ENCODE data around the gene UBE2E2.

Gene UBE2E2

GRCh38 chr3:23217872-23218554 lies 14.9 kb downstream of the UBE2E2 start:
- DNase-seq (ENCODE audit: low read depth), result peak; percentile 24
- TF ChIP-seq CTCF (conservative IDR thresholded peaks at IDR 0.05; ENCODE audit: control insufficient read depth, insufficient read depth, low read depth, low read length), result no peak
- no peak overlapping the region for H3K4me3 ChIP-seq (ENCODE audit: control insufficient read depth, low read depth, low read length)

DNA sequence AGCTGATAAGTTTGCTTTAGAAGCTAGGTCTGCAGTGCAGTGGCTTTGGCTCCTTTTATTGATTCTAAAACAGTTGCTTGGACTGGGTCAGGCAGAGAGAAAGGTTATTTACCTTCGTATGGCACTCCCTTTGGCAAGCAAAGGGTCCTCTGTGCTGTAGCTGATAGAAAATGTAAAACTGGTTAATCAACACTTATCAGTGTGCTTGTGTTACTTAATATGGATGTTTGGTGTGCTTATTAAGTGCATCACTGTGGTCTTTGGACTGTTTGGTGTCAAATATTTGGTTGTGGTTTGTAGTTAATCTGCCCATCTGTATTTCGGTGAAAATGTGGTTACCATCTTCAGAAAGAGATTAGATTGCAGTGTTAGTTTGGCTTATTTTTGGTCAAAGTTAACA lies 16.0 kb downstream of the UBE2E2 start:
- no peak for DNase-seq (ENCODE audit: low read depth)

GRCh38 chr3:23219552-23219951 lies 16.4 kb downstream of the UBE2E2 start:
- TF ChIP-seq CTCF (conservative IDR thresholded peaks at IDR 0.05; ENCODE audit: control insufficient read depth, insufficient read depth, low read depth, low read length), result no peak
- no peak for DNase-seq (ENCODE audit: low read depth)
- H3K4me3 ChIP-seq (ENCODE audit: control insufficient read depth, low read depth, low read length), result no peak overlapping the region

More for the DNA sequence above, 16.0 kb downstream of the UBE2E2 start:
- TF ChIP-seq CTCF (conservative IDR thresholded peaks at IDR 0.05; ENCODE audit: control insufficient read depth, insufficient read depth, low read depth, low read length), result no peak
- no peak overlapping the region for H3K4me3 ChIP-seq (ENCODE audit: control insufficient read depth, low read depth, low read length)

GRCh38 chr3:23221136-23221535 lies 18.0 kb downstream of the UBE2E2 start:
- TF ChIP-seq CTCF (conservative IDR thresholded peaks at IDR 0.05; ENCODE audit: control insufficient read depth, insufficient read depth, low read depth, low read length), result no peak
- H3K4me3 ChIP-seq (ENCODE audit: control insufficient read depth, low read depth, low read length), result no peak overlapping the region
- DNase-seq (ENCODE audit: low read depth), result no peak

- no peak for DNase-seq (ENCODE audit: low read depth)
- TF ChIP-seq CTCF (conservative IDR thresholded peaks at IDR 0.05; ENCODE audit: control insufficient read depth, insufficient read depth, low read depth, low read length), result no peak
- H3K4me3 ChIP-seq (ENCODE audit: control insufficient read depth, low read depth, low read length), result no peak overlapping the region
Measured at GRCh38 chr3:23232016-23232415, 28.9 kb downstream of the UBE2E2 start.

DNA sequence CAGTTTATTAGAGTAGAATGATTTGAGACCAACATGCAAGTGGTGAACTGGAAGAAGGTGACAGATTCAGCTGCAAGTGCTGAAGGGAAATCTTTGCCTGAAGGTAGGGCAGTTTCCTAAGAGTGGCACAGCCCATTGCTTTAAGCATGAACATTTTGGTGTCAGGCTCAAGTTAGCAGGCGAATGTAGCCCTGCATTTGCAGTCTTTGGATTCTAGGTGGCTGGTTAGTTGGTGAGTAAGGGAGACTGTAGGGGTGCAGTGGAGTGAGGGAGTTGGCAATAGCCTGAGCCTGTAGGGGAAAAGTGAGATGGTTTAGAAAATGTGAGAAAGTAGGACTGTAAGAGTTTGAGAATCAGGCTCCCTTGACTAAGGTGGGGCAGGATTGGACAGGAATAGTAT lies 29.7 kb downstream of the UBE2E2 start:
- no peak for TF ChIP-seq CTCF (conservative IDR thresholded peaks at IDR 0.05; ENCODE audit: control insufficient read depth, insufficient read depth, low read depth, low read length)

GRCh38 chr3:23235264-23235663 lies 32.1 kb downstream of the UBE2E2 start:
- H3K4me3 ChIP-seq (ENCODE audit: control insufficient read depth, low read depth, low read length), result no peak overlapping the region
- TF ChIP-seq CTCF (conservative IDR thresholded peaks at IDR 0.05; ENCODE audit: control insufficient read depth, insufficient read depth, low read depth, low read length), result no peak
- no peak for DNase-seq (ENCODE audit: low read depth)

More for the DNA sequence above, 29.7 kb downstream of the UBE2E2 start:
- H3K4me3 ChIP-seq (ENCODE audit: control insufficient read depth, low read depth, low read length), result no peak overlapping the region
- DNase-seq (ENCODE audit: low read depth), result no peak

Data from fibroblast of mammary gland (primary cell).